Endothelial cell of umbilical vein (primary cell): ENCODE data around the gene FBXO44. TPM values are rescaled to one million over a fixed set of nuclear protein-coding genes. Genes with fewer than 3 reads are reported as not detected.

Experiments used
- BruUV-seq: library from RNA; stranded (reverse); fragments of 400-500 nt; replicated peaks from 2 replicates; lab custom pipeline; 2021; lab: Mats Ljungman, UMichigan
- CTCF ChIA-PET: fragments of 300-600, 350-600 bp; sonication (Branson Sonifier 250); formaldehyde crosslinking; loops from one replicate; lab custom pipeline; 2021; ENCODE audit warnings: antibody characterized with exemption, inconsistent platforms; lab: Charles Lee
- POLR2A ChIA-PET: fragments of 300-600, 350-600 bp; sonication (Branson Sonifier 250); formaldehyde crosslinking; loops from one replicate; lab custom pipeline; 2021; ENCODE audit warnings: antibody characterized with exemption, inconsistent platforms; lab: Charles Lee
- DNase-seq: peaks from one replicate; pipeline ENCODE4 v3.0.0-alpha.2; 2011; ENCODE audit warnings: low read depth, low spot score
- FAIRE-seq: peaks from 2 replicates; lab custom pipeline; 2011; peaks lifted over from hg19 to GRCh38; lab: Jason Lieb, UNC
- H2AFZ ChIP-seq: 2 replicates; pipeline ENCODE4 v1.6.0; 2012; ENCODE audit warnings: low read depth, low read length, control low read depth, inconsistent platforms
- H3K27ac ChIP-seq: 2 replicates; pipeline ENCODE4 v1.5.1; 2011; ENCODE audit warnings: low read depth, mild to moderate bottlenecking, control low read depth, low read length, moderate library complexity; ENCODE audit not compliant: insufficient read depth
- H3K27me3 ChIP-seq, 2 experiments: 2 replicates each; pipeline versions ENCODE4 v1.6.0 to v1.6.1; 2011; ENCODE audit warnings: low read length in 2 of 2, mixed read lengths in 1 of 2; ENCODE audit not compliant: control insufficient read depth in 2 of 2, insufficient read depth in 2 of 2
- H3K36me3 ChIP-seq, 2 experiments: 2 replicates in 1 of 2; 3 replicates in 1 of 2; pipeline ENCODE4 v1.5.1; 2011; ENCODE audit warnings: low read length in 2 of 2, mild to moderate bottlenecking in 1 of 2, moderate library complexity in 1 of 2; ENCODE audit not compliant: control insufficient read depth in 2 of 2, insufficient read depth in 2 of 2; ENCODE audit errors: extremely low read depth in 1 of 2
- H3K4me1 ChIP-seq: 3 replicates; pipeline ENCODE4 v1.5.1; 2011; ENCODE audit warnings: mild to moderate bottlenecking, low read length; ENCODE audit not compliant: control insufficient read depth, insufficient read depth; ENCODE audit errors: extremely low read depth
- H3K4me2 ChIP-seq: 2 replicates; pipeline ENCODE4 v1.6.1; 2011; ENCODE audit warnings: low read length, control low read depth, mixed read lengths; ENCODE audit not compliant: insufficient read depth
- H3K4me3 ChIP-seq, 3 experiments: fragments of 200-600 bp in 1 of 3; sonication (generic), shearing (Covaris generic) in 1 of 3; replicated peaks in 1 of 3; 2 replicates each; pipeline ENCODE4 v1.5.1; 2011 to 2016; ENCODE audit warnings: control low read depth in 3 of 3, low read length in 3 of 3, mild to moderate bottlenecking in 2 of 3, inconsistent platforms in 1 of 3, low read depth in 1 of 3, moderate library complexity in 1 of 3; ENCODE audit not compliant: insufficient read depth in 1 of 3
- H3K79me2 ChIP-seq: 2 replicates; pipeline ENCODE4 v1.6.0; 2012; ENCODE audit warnings: low read length, inconsistent platforms; ENCODE audit not compliant: control insufficient read depth, insufficient read depth
- H3K9ac ChIP-seq: replicated peaks from 2 replicates; pipeline ENCODE3; 2011; ENCODE audit warnings: low read length, control low read depth; ENCODE audit not compliant: insufficient read depth; ENCODE audit errors: extremely low read depth
- H3K9me1 ChIP-seq: replicated peaks from 3 replicates; pipeline ENCODE4 v1.6.0; 2011; ENCODE audit warnings: mild to moderate bottlenecking, low read length; ENCODE audit not compliant: control insufficient read depth, insufficient read depth; ENCODE audit errors: extremely low read depth
- H3K9me3 ChIP-seq: replicated peaks from 2 replicates; pipeline ENCODE4 v1.5.1; 2012; ENCODE audit warnings: low read length, inconsistent platforms; ENCODE audit not compliant: control insufficient read depth, insufficient read depth
- H4K20me1 ChIP-seq: replicated peaks from 2 replicates; pipeline ENCODE3; 2011; ENCODE audit warnings: mild to moderate bottlenecking, low read length; ENCODE audit not compliant: control insufficient read depth, insufficient read depth; ENCODE audit errors: extremely low read depth
- CTCF ChIP-seq, 2 donors: IDR thresholded peaks; 1 replicate in 1 of 2; 2 replicates in 1 of 2; pipeline ENCODE4 v1.5.1; 2011; ENCODE audit warnings: low read length in 2 of 2, mild to moderate bottlenecking in 2 of 2, moderate library complexity in 2 of 2, control low read depth in 1 of 2, inconsistent platforms in 1 of 2, low read depth in 1 of 2; ENCODE audit not compliant: insufficient read depth in 1 of 2; ENCODE audit errors: extremely low read depth in 1 of 2
- EZH2 ChIP-seq: IDR thresholded peaks from 2 replicates; pipeline ENCODE4 v1.6.1; 2012; ENCODE audit warnings: borderline replicate concordance, low read depth, mild to moderate bottlenecking, moderate library complexity, low read length, inconsistent platforms; ENCODE audit not compliant: severe bottlenecking
- FOS ChIP-seq: IDR thresholded peaks from 2 replicates; pipeline ENCODE4 v1.6.1; 2011; ENCODE audit warnings: mild to moderate bottlenecking, low read length, moderate library complexity, borderline replicate concordance; ENCODE audit not compliant: insufficient read depth
- GATA2 ChIP-seq: IDR thresholded peaks from 2 replicates; pipeline ENCODE4 v1.7.0; 2011; ENCODE audit warnings: low read depth, mild to moderate bottlenecking, moderate library complexity, mixed read lengths, low read length; ENCODE audit not compliant: insufficient read length, insufficient read depth
- JUN ChIP-seq: IDR thresholded peaks from 2 replicates; pipeline ENCODE4 v1.6.1; 2011; ENCODE audit warnings: borderline replicate concordance, low read depth; ENCODE audit not compliant: insufficient read length, insufficient read depth
- MAX ChIP-seq: IDR thresholded peaks from 2 replicates; pipeline ENCODE4 v1.6.1; 2011; ENCODE audit not compliant: insufficient read depth, insufficient read length
- MYC ChIP-seq: IDR thresholded peaks from one replicate; pipeline ENCODE4 v1.6.1; 2011; ENCODE audit warnings: mild to moderate bottlenecking, low read depth, low read length
- POLR2A ChIP-seq: IDR thresholded peaks from 2 replicates; pipeline ENCODE4 v1.6.1; 2012; ENCODE audit warnings: low read depth, mild to moderate bottlenecking, control low read depth, low read length
- POLR2AphosphoS5 ChIP-seq: IDR thresholded peaks from 2 replicates; pipeline ENCODE4 v1.6.1; 2012; ENCODE audit warnings: low read depth, mild to moderate bottlenecking, control low read depth, low read length, moderate library complexity; ENCODE audit not compliant: insufficient read depth
- dilution Hi-C: fragments of 300-500 bp; cut with MboI; formaldehyde crosslinking; loops from one replicate; pipeline ENCODE4 v1.15.0; 2019; ENCODE audit warnings: low sequenced_read_pairs; ENCODE audit not compliant: extremely low pct_ligation_motif_present
- intact Hi-C: fragments of 100-400 bp; cut with micrococcal nuclease; formaldehyde crosslinking; loops from one replicate; pipeline ENCODE4 v1.10.0; 2022
- polyA plus RNA-seq, 4 experiments: library from polyadenylated mRNA; depleted of rRNA in 3 of 4; stranded (reverse) in 3 of 4; unstranded in 1 of 4; fragments of >200 nt; gene quantifications; 2 replicates each; pipeline versions ENCODE4 v1.2.1 to v1.2.3, GENCODE V29; 2011 to 2012; ENCODE audit warnings: missing spikeins in 1 of 4
- total RNA-seq: library from RNA; stranded (reverse); gene quantifications from 2 replicates; pipeline ENCODE4 v1.2.3, GENCODE V29; 2021

The FBXO44 gene
- total and polyA plus RNA-seq, 2 donors (not counting 3 experiments of a cell fraction or from before 2014, with no cell fraction given) = 16.8 to 22.5 TPM

GRCh38 chr1:11647333-11647732, 7.3 kb upstream of the FBXO44 start:
- dilution Hi-C loops (no loop called here), intact Hi-C loops (no loop called here)
- no peak overlapping the region for H3K4me3 ChIP-seq
- no peaks in the 10 kb centered on the region for H3K9me3 ChIP-seq
- TF ChIP-seq MYC = no peak
- no peak for TF ChIP-seq POLR2A
- no peak for TF ChIP-seq GATA2
- TF ChIP-seq CTCF (IDR thresholded peaks at IDR 0.05; ENCODE audit: extremely low read depth in 1 of 2, insufficient read depth in 1 of 2, low read depth in 1 of 2, low read length in 2 of 2) = no peak
- BruUV-seq = no TSS peak
- no peak overlapping the region for H2AFZ ChIP-seq
- H3K27ac ChIP-seq = no peak overlapping the region
- ChIA-PET CTCF (interaction anchor here (3.7 to 12.8 kb wide), 3 partner anchors 17 to 610 kb away, joined by 45 to 373 read pairs (median 135); partner anchors contain the start of gene FBXO6), POLR2A (interaction anchor here (0.6 to 1.3 kb wide), 2 partner anchors 260 to 375 kb away, joined by 3 read pairs; no protein-coding TSS in a partner anchor)
- H3K4me2 ChIP-seq = no peak overlapping the region
- no peak for FAIRE-seq
- no peaks in the 10 kb centered on the region for H3K27me3 ChIP-seq
- H3K9ac ChIP-seq = no peak overlapping the region
- no peaks in the 10 kb centered on the region for H3K79me2 ChIP-seq
- no peaks in the 10 kb centered on the region for H3K9me1 ChIP-seq
- no peaks in the 10 kb centered on the region for H3K4me1 ChIP-seq
- DNase-seq = no peak
- H3K36me3 ChIP-seq = no peaks in the 10 kb centered on the region
- no peaks in the 10 kb centered on the region for H4K20me1 ChIP-seq

- H3K27ac ChIP-seq = no peak overlapping the region
- H3K4me1 ChIP-seq = no peaks in the 10 kb centered on the region
- TF ChIP-seq POLR2AphosphoS5 (no peak), JUN (no peak), FOS (no peak), GATA2 (no peak), MYC (no peak), POLR2A (no peak), MAX (no peak), EZH2 (no peak), CTCF (IDR thresholded peaks at IDR 0.05; ENCODE audit: extremely low read depth in 1 of 2, insufficient read depth in 1 of 2, low read depth in 1 of 2, low read length in 2 of 2) (no peak)
- H3K9me3 ChIP-seq = no peaks in the 10 kb centered on the region
- no peaks in the 10 kb centered on the region for H3K9me1 ChIP-seq
- no peaks in the 10 kb centered on the region for H3K27me3 ChIP-seq
- H4K20me1 ChIP-seq = no peaks in the 10 kb centered on the region
- BruUV-seq = no TSS peak
- dilution Hi-C loops (no loop called here), intact Hi-C loops (no loop called here)
- POLR2A ChIA-PET = interaction anchor here (1.3 kb wide), 1 partner anchor 260 kb away, joined by 3 read pairs; no protein-coding TSS in a partner anchor
- no peak overlapping the region for H3K4me2 ChIP-seq
- H3K79me2 ChIP-seq = no peaks in the 10 kb centered on the region
- H3K36me3 ChIP-seq = no peaks in the 10 kb centered on the region
- CTCF ChIA-PET = interaction anchor here (0.9 to 12.8 kb wide), 4 partner anchors 16 to 611 kb away, joined by 3 to 373 read pairs (median 90); partner anchors contain the start of gene FBXO6
- DNase-seq = no peak
- no peak overlapping the region for H3K9ac ChIP-seq
- no peak overlapping the region for H3K4me3 ChIP-seq
- no peak for FAIRE-seq
- no peak overlapping the region for H2AFZ ChIP-seq
Measured at GRCh38 chr1:11648039-11648438, 6.6 kb upstream of the FBXO44 start.
